Measurements from ENCODE around the gene FAM229A.

DNA sequence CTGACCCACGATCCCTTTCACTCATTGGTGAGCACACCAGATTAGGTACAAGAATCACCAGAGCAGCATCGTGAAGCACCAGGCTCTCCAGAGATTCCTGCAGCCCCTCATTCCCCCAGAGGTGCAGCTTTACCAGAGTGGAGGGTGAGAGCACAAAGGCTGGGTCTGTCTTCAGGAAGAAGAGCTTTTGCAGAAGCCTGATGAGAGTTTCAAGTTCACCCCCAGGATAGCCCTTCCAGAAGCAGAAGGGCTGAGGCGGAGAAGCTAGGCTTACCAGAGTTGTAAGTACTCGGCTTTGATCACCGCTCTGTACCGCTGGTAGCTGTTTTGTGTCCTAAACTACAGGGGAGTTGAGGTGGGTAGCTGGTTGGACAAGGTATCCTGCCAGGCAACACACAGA, 3.2 kb upstream of the FAM229A start:
- TF ChIP-seq YY1 (IDR thresholded peaks at IDR 0.05; ENCODE audit: insufficient read depth, insufficient read length), result no peak
- TF ChIP-seq SUZ12 (IDR thresholded peaks at IDR 0.05; ENCODE audit: extremely low read depth, insufficient read depth, insufficient read length), result no peak
